ENCODE measurements around the gene DLG4.
"Not testable (repeated sequence)": the region's sequence is repeated elsewhere in the genome, so short reads cannot be mapped to it uniquely, and the experiment has no call there.

GRCh38 chr17:7158424-7158823 is 61.2 kb downstream of the DLG4 start:
- not testable (repeated sequence) for TF ChIP-seq CTCF, EP300, POLR2A (IDR thresholded peaks at IDR 0.05)

Data from ovary (tissue), 3 donors.